VCaP (cell line): Measurements from ENCODE around the gene POMT2.

Source experiments
- H3K27ac ChIP-seq: fragments of 450-650 bp; 2 replicates; pipeline ENCODE4 v1.5.1; 2017
- CTCF ChIP-seq: fragments of 450-650 bp; conservative IDR thresholded peaks from 2 replicates; pipeline ENCODE4 v1.5.1; 2017; ENCODE audit warnings: mild to moderate bottlenecking, moderate library complexity

Gene POMT2

GRCh38 chr14:77324289-77324688, 3.6 kb upstream of the POMT2 start:
- no peak overlapping the region for H3K27ac ChIP-seq
- TF ChIP-seq CTCF: no peak

- H3K27ac ChIP-seq: no peak overlapping the region
- TF ChIP-seq CTCF: no peak
Measured at GRCh38 chr14:77323571-77323970, 2.9 kb upstream of the POMT2 start.

- no peak overlapping the region for H3K27ac ChIP-seq
- no peak for TF ChIP-seq CTCF
Measured at GRCh38 chr14:77322951-77323350, 2.3 kb upstream of the POMT2 start.

GRCh38 chr14:77322250-77322902, 1.7 kb upstream of the POMT2 start:
- no peak for TF ChIP-seq CTCF

GRCh38 chr14:77319422-77319821, 1.3 kb downstream of the POMT2 start:
- TF ChIP-seq CTCF: no peak
- peak overlapping the region; percentile 90 for H3K27ac ChIP-seq

More at GRCh38 chr14:77322250-77322902, 1.7 kb upstream of the POMT2 start:
- peak overlapping the region; percentile 90 for H3K27ac ChIP-seq

GRCh38 chr14:77318756-77319155, 1.9 kb downstream of the POMT2 start:
- H3K27ac ChIP-seq: peak overlapping the region; percentile 90

GRCh38 chr14:77318006-77318553, 2.6 kb downstream of the POMT2 start:
- TF ChIP-seq CTCF: no peak
- H3K27ac ChIP-seq: no peak overlapping the region

- no peak for TF ChIP-seq CTCF
- peak overlapping the region; percentile 27; the same call in 1 of the 2 replicates for H3K27ac ChIP-seq
Measured at GRCh38 chr14:77316872-77317301, 3.8 kb downstream of the POMT2 start.
